SH-SY5Y (cell line): ENCODE data around the gene N4BP2.

ENCODE experiments used
- GATA2 ChIP-seq: IDR thresholded peaks from 2 replicates; pipeline ENCODE4 v1.6.1; 2011; ENCODE audit warnings: mild to moderate bottlenecking, low read depth, low read length
- GATA3 ChIP-seq: IDR thresholded peaks from 2 replicates; pipeline ENCODE4 v1.6.1; 2011; ENCODE audit warnings: low read depth, mild to moderate bottlenecking, low read length, moderate library complexity

DNA sequence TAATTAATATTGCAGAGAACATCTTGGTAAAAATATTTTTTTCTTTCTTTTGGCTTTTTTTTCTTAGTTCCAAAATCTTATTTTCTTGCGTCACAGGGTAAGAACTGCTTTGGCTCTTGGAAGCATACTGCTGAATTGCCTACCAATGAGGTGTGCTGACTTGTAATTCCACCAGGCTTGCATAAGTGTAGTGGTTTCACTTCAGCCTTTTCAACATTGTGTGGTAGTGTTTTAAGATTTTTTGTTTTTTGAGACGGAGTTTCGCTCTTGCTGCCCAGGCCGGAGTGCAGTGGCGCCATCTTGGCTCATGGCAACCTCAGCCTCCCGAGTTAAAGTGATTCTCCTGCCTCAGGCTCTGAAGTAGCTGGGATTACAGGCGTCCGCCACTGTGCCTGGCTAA is 42.4 kb downstream of the N4BP2 start:
- TF ChIP-seq GATA3 (no peak), GATA2 (no peak)
